Activated naive CD8-positive, alpha-beta T cell treated with anti-CD3 and anti-CD28 coated beads, Interleukin-2, amount 50 U/mL, for 16 hours (primary cell): ENCODE results near the gene KRT28.
"Not testable (repeated sequence)": the region's sequence is repeated elsewhere in the genome, so short reads cannot be mapped to it uniquely, and the experiment has no call there.

ENCODE experiments used
- DNase-seq: peaks from one replicate; pipeline ENCODE4 v3.0.0-alpha.2; 2020; ENCODE audit warnings: low read depth, low spot score

Gene KRT28

GRCh38 chr17:40782450-40782849, 17.3 kb downstream of the KRT28 start, which contains the start of gene KRT27:
TSS of gene KRT27 (minus strand) at chr17:40782550. CDS start at chr17:40782493, 57 bp downstream.
- no peak for DNase-seq

GRCh38 chr17:40779181-40779909, 20.4 kb downstream of the KRT28 start:
- no peak for DNase-seq

GRCh38 chr17:40778461-40778860, 21.3 kb downstream of the KRT28 start:
- DNase-seq: no peak

GRCh38 chr17:40777971-40778370, 21.8 kb downstream of the KRT28 start:
- no peak for DNase-seq

GRCh38 chr17:40777459-40777858, 22.3 kb downstream of the KRT28 start:
- DNase-seq: no peak

- DNase-seq: no peak
Measured at GRCh38 chr17:40775945-40776344, 23.8 kb downstream of the KRT28 start.

GRCh38 chr17:40772101-40772500, 27.7 kb downstream of the KRT28 start, which contains the start of gene KRT26:
TSS of gene KRT26 (minus strand) at chr17:40772201. CDS start at chr17:40772113, 88 bp downstream.
- DNase-seq: no peak

- DNase-seq: no peak
Measured at GRCh38 chr17:40765657-40766056, 34.1 kb downstream of the KRT28 start.

GRCh38 chr17:40763752-40764151, 36.0 kb downstream of the KRT28 start:
- DNase-seq: no peak

- no peak for DNase-seq
Measured at GRCh38 chr17:40760105-40761016, 39.4 kb downstream of the KRT28 start.

GRCh38 chr17:40755231-40755630, 44.5 kb downstream of the KRT28 start, which contains the start of gene KRT25:
TSS of gene KRT25 (minus strand) at chr17:40755331. CDS start at chr17:40755271, 60 bp downstream.
- no peak for DNase-seq

GRCh38 chr17:40753804-40754203, 46.0 kb downstream of the KRT28 start:
- no peak for DNase-seq

GRCh38 chr17:40751065-40751464, 48.7 kb downstream of the KRT28 start:
- DNase-seq: no peak

GRCh38 chr17:40750391-40750790, 49.4 kb downstream of the KRT28 start:
- no peak for DNase-seq

- DNase-seq: not testable (repeated sequence)
Measured at GRCh38 chr17:40748666-40749065, 51.1 kb downstream of the KRT28 start.
